Sigmoid colon (tissue), 7 donors: Measurements from ENCODE around the gene BHLHE41. TPM values are rescaled to one million over a fixed set of nuclear protein-coding genes. Genes with fewer than 3 reads are reported as not detected.
A peak's percentile ranks its signal among the peaks of the same experiment; 100 is the strongest.

Experiments
- DNase-seq: peaks from one replicate; pipeline ENCODE4 v3.0.0-alpha.2; 2019
- H3K27ac ChIP-seq, 4 donors: fragments of 200-600 bp; sonication (generic); one replicate each; pipeline ENCODE4 v1.5.1; 2016 to 2019; ENCODE audit warnings: mild to moderate bottlenecking in 1 of 4
- H3K27me3 ChIP-seq, 3 donors: fragments of 200-600 bp; sonication (generic); one replicate each; pipeline ENCODE4 v1.5.1; 2019; ENCODE audit warnings: mild to moderate bottlenecking in 1 of 3
- H3K36me3 ChIP-seq, 4 donors: fragments of 200-600 bp; sonication (generic); one replicate each; pipeline ENCODE4 v1.5.1; 2016 to 2019
- H3K4me1 ChIP-seq, 4 donors: fragments of 200-600 bp; sonication (generic); one replicate each; pipeline ENCODE4 v1.5.1; 2017 to 2019
- H3K4me3 ChIP-seq, 4 donors: fragments of 200-600 bp; sonication (generic); one replicate each; pipeline ENCODE4 v1.5.1; 2017 to 2019; ENCODE audit warnings: mild to moderate bottlenecking in 2 of 4, moderate library complexity in 1 of 4
- H3K9me3 ChIP-seq, 4 donors: fragments of 200-600 bp in 3 of 4; sonication (generic) in 3 of 4; one replicate each; pipeline versions ENCODE4 v1.5.1 to v1.6.1; 2013 to 2019
- CTCF ChIP-seq, 4 experiments: fragments of 450-650 bp in 3 of 4; fragments of 200-600 bp in 1 of 4; IDR thresholded peaks; one replicate each; pipeline ENCODE4 v1.5.1; 2016 to 2019; ENCODE audit warnings: antibody characterized with exemption in 4 of 4, mild to moderate bottlenecking in 3 of 4, moderate library complexity in 2 of 4
- EP300 ChIP-seq, 4 donors: sonication (generic); formaldehyde crosslinking; IDR thresholded peaks; one replicate each; pipeline ENCODE4 v1.6.1; 2017; ENCODE audit warnings: antibody characterized with exemption in 4 of 4
- POLR2A ChIP-seq, 2 donors: fragments of 450-650 bp; IDR thresholded peaks; one replicate each; pipeline ENCODE4 v1.6.1; 2016; ENCODE audit warnings: antibody characterized with exemption in 2 of 2, mild to moderate bottlenecking in 2 of 2, moderate library complexity in 2 of 2
- POLR2AphosphoS5 ChIP-seq, 4 donors: sonication (generic); formaldehyde crosslinking; IDR thresholded peaks; one replicate each; pipeline ENCODE4 v1.6.1; 2017; ENCODE audit warnings: antibody characterized with exemption in 4 of 4
- WGBS, 2 donors: extraction: QIAGEN DNeasy Blood & Tissue Kit; methylation state at CpG; one replicate each; pipeline ENCODE4 v1.1.7; 2013; 5-methylcytosine and 5-hydroxymethylcytosine counted together
- intact Hi-C: fragments of 100-400 bp; cut with DNase I; formaldehyde crosslinking; loops from one replicate; pipeline ENCODE4 v1.15.1; 2023
- polyA plus RNA-seq, 3 donors: library from polyadenylated mRNA; stranded (reverse); fragments of 200-250 nt; gene quantifications; one replicate each; pipeline ENCODE4 v1.2.3, GENCODE V29; 2013
- total RNA-seq, 4 donors: library from RNA; depleted of rRNA; stranded (reverse); fragments of >200 nt; gene quantifications; one replicate each; pipeline ENCODE4 v1.1.0, GENCODE V29; 2016
- donor health status: healthy with polysubstance abuse.
- donor health status: Bipolar disorder and iron deficiency.
- donor health status: healthy.

BHLHE41 gene
- total and polyA plus RNA-seq, 7 donors: 3.9 to 12.6 (median 6.2) TPM

DNA sequence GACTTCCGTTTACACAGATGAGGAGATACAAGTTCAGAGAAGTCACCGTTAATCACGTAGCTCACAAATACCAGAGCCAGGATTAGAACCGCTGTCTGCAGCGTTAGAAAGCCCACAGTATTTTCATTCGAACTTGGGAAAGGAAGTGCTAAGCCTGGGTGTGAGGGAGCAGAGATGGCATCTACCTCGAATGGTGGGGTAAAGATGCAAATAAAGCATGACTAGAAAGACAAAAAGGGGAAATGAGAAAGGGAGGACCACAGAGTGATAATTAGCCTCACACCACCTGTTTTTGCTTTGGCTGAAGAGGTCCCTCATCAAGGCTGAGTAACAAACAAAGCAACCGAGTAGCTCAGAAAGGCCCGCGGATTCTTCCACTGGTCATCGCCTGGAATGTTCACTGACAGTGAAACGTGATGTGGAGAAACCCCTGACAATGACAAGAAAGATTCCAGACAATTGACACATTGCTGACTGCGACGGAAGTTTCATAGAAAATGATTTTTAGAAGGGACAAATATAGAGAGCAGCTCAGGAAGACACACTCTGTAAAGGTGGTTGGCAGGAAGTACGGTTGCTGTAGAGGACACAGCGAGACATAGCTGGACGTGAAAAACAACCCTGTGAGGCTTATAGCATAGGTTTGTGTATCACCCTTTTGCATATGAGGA lies 31.5 kb upstream of the BHLHE41 start:
- Histone ChIP-seq H3K27ac (no peak overlapping the region), H3K4me3 (no peak overlapping the region), H3K4me1 (peaks cover 0 to 17% (median 15%) of the 10 kb centered on the region in 4 donors), H3K36me3 (no peaks in the 10 kb centered on the region), H3K9me3 (no peaks in the 10 kb centered on the region), H3K27me3 (no peaks in the 10 kb centered on the region)
- no peak for DNase-seq
- TF ChIP-seq EP300 (IDR thresholded peaks at IDR 0.05): no peak
- TF ChIP-seq CTCF (IDR thresholded peaks at IDR 0.05): no peak
- TF ChIP-seq POLR2A (IDR thresholded peaks at IDR 0.05): no peak
- TF ChIP-seq POLR2AphosphoS5 (IDR thresholded peaks at IDR 0.05): no peak
- WGBS, 2 donors: 68 to 76% methylated on average over 17 of the region's 17 CpGs
- intact Hi-C loops: loop anchor here (5.0 kb wide), 1 partner anchor 36 kb away; no protein-coding TSS in a partner anchor

GRCh38 chr12:26153421-26154154 lies 28.8 kb upstream of the BHLHE41 start:
- peak overlapping the region in 3 of 4 donors; percentile 24 to 73 (median 56) for H3K27ac ChIP-seq
- no peak overlapping the region for H3K4me3 ChIP-seq
- no peaks in the 10 kb centered on the region for H3K27me3 ChIP-seq
- intact Hi-C loops: no loop called here
- H3K36me3 ChIP-seq: no peaks in the 10 kb centered on the region
- H3K9me3 ChIP-seq: no peaks in the 10 kb centered on the region
- no peak for DNase-seq
- TF ChIP-seq EP300 (IDR thresholded peaks at IDR 0.05) (peak in 3 of 4 donors; percentile 57 to 69 (median 65)), POLR2AphosphoS5 (IDR thresholded peaks at IDR 0.05) (peak; percentile 40 to 89 (median 86)), POLR2A (IDR thresholded peaks at IDR 0.05) (no peak), CTCF (IDR thresholded peaks at IDR 0.05) (no peak)
- WGBS, 2 donors: 76 to 77% methylated on average over 5 of the region's 5 CpGs
- peaks cover 0 to 27% (median 21%) of the 10 kb centered on the region in 4 donors for H3K4me1 ChIP-seq

DNA sequence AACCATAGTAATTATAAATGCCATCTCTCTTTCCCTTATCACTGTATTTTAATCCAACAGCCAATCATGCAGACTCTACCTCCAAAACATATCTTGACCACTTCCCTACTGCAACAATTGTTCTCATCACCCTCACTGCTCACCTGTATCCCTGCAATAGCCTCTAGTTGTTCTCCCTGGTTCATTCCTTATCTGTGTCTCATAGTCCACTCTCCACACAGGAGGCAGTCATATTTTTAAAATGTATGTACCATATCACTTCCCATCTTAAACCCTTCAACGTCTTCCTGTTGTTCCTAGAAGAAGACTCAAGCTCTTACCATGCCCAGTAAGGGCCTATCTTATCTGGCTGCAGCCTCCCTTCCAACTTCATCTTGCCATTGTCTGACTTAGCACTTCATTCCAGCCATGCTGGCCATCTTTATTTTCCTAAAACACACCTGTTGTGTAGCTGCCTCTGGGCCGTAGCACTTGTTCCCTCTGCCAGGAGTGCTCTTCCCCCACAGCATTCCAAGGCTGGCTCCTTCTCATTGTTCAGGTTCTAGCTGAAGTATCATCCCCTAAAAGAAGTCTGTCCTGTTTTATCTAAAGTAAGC lies 27.8 kb upstream of the BHLHE41 start:
- intact Hi-C loops: no loop called here
- H3K27me3 ChIP-seq: no peaks in the 10 kb centered on the region
- peak overlapping the region in 3 of 4 donors; percentile 24 to 73 (median 50) for H3K27ac ChIP-seq
- peaks cover 0 to 27% (median 21%) of the 10 kb centered on the region in 4 donors for H3K4me1 ChIP-seq
- H3K4me3 ChIP-seq: no peak overlapping the region
- H3K9me3 ChIP-seq: no peaks in the 10 kb centered on the region
- WGBS, 2 donors: 88 to 90% methylated on average over 2 of the region's 2 CpGs
- H3K36me3 ChIP-seq: no peaks in the 10 kb centered on the region
- TF ChIP-seq CTCF (IDR thresholded peaks at IDR 0.05) (no peak), POLR2AphosphoS5 (IDR thresholded peaks at IDR 0.05) (no peak), POLR2A (IDR thresholded peaks at IDR 0.05) (no peak), EP300 (IDR thresholded peaks at IDR 0.05) (no peak)
- no peak for DNase-seq

DNA sequence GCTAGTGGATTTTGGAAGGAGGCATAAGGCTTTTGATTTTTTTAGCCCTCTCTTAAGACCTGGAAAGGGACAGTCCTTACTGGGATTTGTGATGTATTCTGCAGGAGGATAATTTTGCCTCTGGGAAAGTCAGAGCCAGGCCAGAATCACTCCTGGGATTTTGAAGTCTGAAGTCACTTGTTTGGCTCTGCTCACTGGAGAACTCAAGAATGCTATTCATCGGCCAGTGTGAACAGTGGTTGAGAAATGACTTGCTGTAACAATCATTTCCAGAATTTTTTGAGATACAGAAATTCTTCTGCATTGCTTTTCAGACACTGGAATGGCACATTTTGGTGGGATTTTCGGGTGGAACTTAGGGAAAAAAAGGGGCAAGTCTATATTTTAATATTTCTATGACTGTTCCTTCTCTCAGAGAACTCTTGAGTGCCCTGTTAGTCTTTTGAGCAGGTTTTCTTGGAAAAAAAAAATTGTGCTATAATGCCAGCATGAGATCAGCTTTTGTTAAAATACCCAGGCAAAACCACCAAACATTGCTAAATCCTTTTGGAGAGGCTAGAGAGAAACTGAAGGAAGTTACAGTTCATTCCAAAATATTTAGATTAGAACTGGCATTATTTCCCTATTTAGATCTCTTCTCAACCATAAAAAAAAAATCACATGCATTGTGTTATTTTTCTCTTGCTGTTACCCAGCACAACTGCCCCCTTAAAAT lies 26.1 kb upstream of the BHLHE41 start:
- H3K4me3 ChIP-seq: no peak overlapping the region
- no peaks in the 10 kb centered on the region for H3K36me3 ChIP-seq
- no peaks in the 10 kb centered on the region for H3K27me3 ChIP-seq
- 73 to 79% methylated on average over 2 of the region's 2 CpGs for WGBS, 2 donors
- intact Hi-C loops: no loop called here
- no peak for DNase-seq
- TF ChIP-seq CTCF (IDR thresholded peaks at IDR 0.05): no peak
- TF ChIP-seq POLR2AphosphoS5 (IDR thresholded peaks at IDR 0.05): peak in 1 of 4 donors; percentile 37
- H3K4me1 ChIP-seq: peaks cover 0 to 27% (median 21%) of the 10 kb centered on the region in 4 donors
- H3K27ac ChIP-seq: peak overlapping the region in 3 of 4 donors; percentile 45 to 70 (median 69)
- H3K9me3 ChIP-seq: no peaks in the 10 kb centered on the region
